HepG2 (cell line): ENCODE results near the gene ANKFY1. TPM values are rescaled to one million over a fixed set of nuclear protein-coding genes. Genes with fewer than 3 reads are reported as not detected.

Source experiments
- CCAR2 ChIP-seq: fragments of 200-400 bp; formaldehyde crosslinking; optimal IDR thresholded peaks from 2 replicates; pipeline ENCODE3; 2018; ENCODE audit warnings: low read depth, mild to moderate bottlenecking, low read length, moderate library complexity
- E2F1 ChIP-seq: sonication (generic); formaldehyde crosslinking; IDR thresholded peaks from 2 replicates; pipeline ENCODE4 v1.5.0; 2020; ENCODE audit warnings: missing genetic modification reagents
- ELF1 ChIP-seq: sonication (generic); formaldehyde crosslinking; IDR thresholded peaks from 2 replicates; pipeline ENCODE4 v1.4.0; 2020; ENCODE audit warnings: missing genetic modification reagents
- ETV6 ChIP-seq: sonication (generic); formaldehyde crosslinking; conservative IDR thresholded peaks from 2 replicates; pipeline ENCODE4 v1.4.0; 2020; ENCODE audit warnings: missing genetic modification reagents
- HNRNPLL ChIP-seq: fragments of 200-400 bp; formaldehyde crosslinking; IDR thresholded peaks from 2 replicates; pipeline ENCODE4 v1.6.1; 2017; ENCODE audit warnings: mild to moderate bottlenecking, low read depth, low read length; ENCODE audit not compliant: poor library complexity, severe bottlenecking
- JUN ChIP-seq: sonication (generic); formaldehyde crosslinking; IDR thresholded peaks from 2 replicates; pipeline ENCODE4 v1.4.0; 2020; ENCODE audit warnings: mild to moderate bottlenecking, missing genetic modification reagents
- KAT7 ChIP-seq: IDR thresholded peaks from 2 replicates; pipeline ENCODE4 v1.6.1; 2018; ENCODE audit warnings: borderline replicate concordance, missing compliant biosample characterization
- SOX6 ChIP-seq, 2 experiments: fragments of 450-650 bp in 1 of 2; sonication (generic) in 1 of 2; formaldehyde crosslinking in 1 of 2; IDR thresholded peaks; 2 replicates each; pipeline versions ENCODE4 v1.4.0 to v1.6.1; 2017 to 2020; ENCODE audit warnings: antibody characterized with exemption in 1 of 2, mild to moderate bottlenecking in 1 of 2, missing genetic modification reagents in 1 of 2
- THAP11 ChIP-seq: IDR thresholded peaks from 2 replicates; pipeline ENCODE4 v1.6.1; 2016; ENCODE audit warnings: missing biosample characterization, missing genetic modification reagents
- U2AF1 ChIP-seq: fragments of 200-400 bp; formaldehyde crosslinking; optimal IDR thresholded peaks from 2 replicates; pipeline ENCODE3; 2017; ENCODE audit warnings: mild to moderate bottlenecking, low read depth, low read length
- ZFP41 ChIP-seq: sonication (generic); formaldehyde crosslinking; IDR thresholded peaks from 2 replicates; pipeline ENCODE4 v1.4.0; 2020; ENCODE audit warnings: mild to moderate bottlenecking, missing genetic modification reagents, borderline replicate concordance
- ZNF10 ChIP-seq: sonication (generic); formaldehyde crosslinking; IDR thresholded peaks from 2 replicates; pipeline ENCODE4 v1.4.0; 2020; ENCODE audit warnings: mild to moderate bottlenecking, low read depth, missing genetic modification reagents, borderline replicate concordance
- ZNF205 ChIP-seq: IDR thresholded peaks from 2 replicates; pipeline ENCODE4 v1.6.1; 2018; ENCODE audit warnings: missing biosample characterization, missing genetic modification reagents
- ZNF207 ChIP-seq: fragments of 450-650 bp; IDR thresholded peaks from 2 replicates; pipeline ENCODE4 v1.6.1; 2016; ENCODE audit warnings: antibody characterized with exemption, borderline replicate concordance
- ZNF749 ChIP-seq: sonication (generic); formaldehyde crosslinking; IDR thresholded peaks from 2 replicates; pipeline ENCODE4 v1.8.0; 2022; ENCODE audit warnings: mild to moderate bottlenecking, missing genetic modification reagents, moderate library complexity, borderline replicate concordance
- polyA plus RNA-seq, 8 experiments: library from polyadenylated mRNA; depleted of rRNA in 3 of 8; stranded (reverse) in 7 of 8; unstranded in 1 of 8; fragments of >200 nt; fragmentation: Illumina TruSeq in 4 of 8; extraction: Trizol in 4 of 8; gene quantifications; 2 replicates each; pipeline versions ENCODE4 v1.2.1 to v1.2.3, GENCODE V29; 2011 to 2016; ENCODE audit warnings: low read depth in 4 of 8, missing spikeins in 1 of 8, mixed read lengths in 1 of 8; ENCODE audit not compliant: insufficient read depth in 1 of 8
- total RNA-seq, 5 experiments: library from RNA; depleted of rRNA; stranded (reverse); fragments of >200 nt; fragmentation: Illumina TruSeq; extraction: Trizol; gene quantifications; 2 replicates each; pipeline ENCODE4 v1.2.3, GENCODE V29; 2016; ENCODE audit warnings: low read depth in 1 of 5
- TF ChIP-seq, protein P1 (sequence below): sonication (generic); formaldehyde crosslinking; IDR thresholded peaks from 2 replicates; pipeline ENCODE4 v1.4.0; 2020; ENCODE audit warnings: missing genetic modification reagents
- TF ChIP-seq, protein P2 (sequence below): sonication (generic); formaldehyde crosslinking; IDR thresholded peaks from 2 replicates; pipeline ENCODE4 v1.5.0; 2020; ENCODE audit warnings: missing genetic modification reagents
- TF ChIP-seq, protein P3 (sequence below): sonication (generic); formaldehyde crosslinking; IDR thresholded peaks from 2 replicates; pipeline ENCODE4 v1.4.0; 2020; ENCODE audit warnings: mild to moderate bottlenecking, missing genetic modification reagents
- TF ChIP-seq, protein P4 (sequence below): IDR thresholded peaks from 2 replicates; pipeline ENCODE4 v1.6.1; 2012; ENCODE audit warnings: low read length, improper control_type of control experiment

Gene ANKFY1
- total and polyA plus RNA-seq, 2 of the 13 experiments (the other 11 are each of a cell fraction or from before 2014, with no cell fraction given): 11.9 to 16.8 TPM

DNA sequence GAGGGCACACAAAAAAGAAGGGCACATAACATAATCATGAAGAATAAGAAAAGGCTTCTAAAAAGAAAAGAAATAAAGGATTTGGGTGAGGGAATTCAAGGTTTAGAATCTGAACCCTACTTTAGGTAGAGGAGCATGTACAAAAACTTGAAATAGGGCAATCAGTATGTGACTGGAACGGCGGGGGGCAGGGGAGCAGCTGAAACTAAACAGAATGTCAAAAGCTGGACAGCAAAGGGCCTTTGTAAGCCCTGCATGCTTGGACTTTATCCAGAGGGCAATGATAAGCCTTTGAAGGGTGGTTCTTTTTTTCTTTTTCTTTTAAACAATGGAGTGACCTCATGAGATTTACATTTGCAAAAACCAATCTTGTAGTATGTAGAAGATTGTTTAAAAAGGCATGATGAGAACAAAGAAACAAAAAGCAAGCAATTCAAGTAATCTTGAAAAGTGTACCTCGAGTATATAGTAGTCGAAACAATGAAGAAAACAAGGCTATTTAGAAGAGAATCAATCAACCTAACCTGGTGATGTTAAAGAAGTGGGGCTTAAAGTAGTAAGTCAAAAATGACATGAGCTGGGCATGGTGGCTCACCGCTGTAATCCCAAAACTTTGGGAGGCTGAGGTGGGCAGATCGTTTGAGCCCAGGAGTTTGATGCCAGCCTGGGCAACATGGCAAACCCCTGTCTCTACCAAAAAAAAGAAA, 46.7 kb upstream of the ANKFY1 start (continued):
- TF ChIP-seq, protein P1, sequence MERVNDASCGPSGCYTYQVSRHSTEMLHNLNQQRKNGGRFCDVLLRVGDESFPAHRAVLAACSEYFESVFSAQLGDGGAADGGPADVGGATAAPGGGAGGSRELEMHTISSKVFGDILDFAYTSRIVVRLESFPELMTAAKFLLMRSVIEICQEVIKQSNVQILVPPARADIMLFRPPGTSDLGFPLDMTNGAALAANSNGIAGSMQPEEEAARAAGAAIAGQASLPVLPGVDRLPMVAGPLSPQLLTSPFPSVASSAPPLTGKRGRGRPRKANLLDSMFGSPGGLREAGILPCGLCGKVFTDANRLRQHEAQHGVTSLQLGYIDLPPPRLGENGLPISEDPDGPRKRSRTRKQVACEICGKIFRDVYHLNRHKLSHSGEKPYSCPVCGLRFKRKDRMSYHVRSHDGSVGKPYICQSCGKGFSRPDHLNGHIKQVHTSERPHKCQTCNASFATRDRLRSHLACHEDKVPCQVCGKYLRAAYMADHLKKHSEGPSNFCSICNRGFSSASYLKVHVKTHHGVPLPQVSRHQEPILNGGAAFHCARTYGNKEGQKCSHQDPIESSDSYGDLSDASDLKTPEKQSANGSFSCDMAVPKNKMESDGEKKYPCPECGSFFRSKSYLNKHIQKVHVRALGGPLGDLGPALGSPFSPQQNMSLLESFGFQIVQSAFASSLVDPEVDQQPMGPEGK (CRISPR knock-in tag): peak; percentile 74
- TF ChIP-seq SOX6 (IDR thresholded peaks at IDR 0.05) (no peak), SOX6 (CRISPR knock-in tag; IDR thresholded peaks at IDR 0.05) (peak; percentile 100), ZNF10 (CRISPR knock-in tag) (no peak), ELF1 (CRISPR knock-in tag) (no peak), ZFP41 (no peak), ZNF205 (CRISPR knock-in tag) (0 out of 2 replicates have a peak, but pooled peaks have one; percentile 29), KAT7 (CRISPR knock-in tag) (no peak), CCAR2 (no peak), U2AF1 (no peak), THAP11 (CRISPR knock-in tag) (no peak), ETV6 (CRISPR knock-in tag) (no peak), ZNF207 (no peak), E2F1 (CRISPR knock-in tag) (no peak), HNRNPLL (no peak), ZNF749 (no peak), JUN (peak; percentile 50; the same call in 1 of the 2 replicates)
- TF ChIP-seq, protein P2, sequence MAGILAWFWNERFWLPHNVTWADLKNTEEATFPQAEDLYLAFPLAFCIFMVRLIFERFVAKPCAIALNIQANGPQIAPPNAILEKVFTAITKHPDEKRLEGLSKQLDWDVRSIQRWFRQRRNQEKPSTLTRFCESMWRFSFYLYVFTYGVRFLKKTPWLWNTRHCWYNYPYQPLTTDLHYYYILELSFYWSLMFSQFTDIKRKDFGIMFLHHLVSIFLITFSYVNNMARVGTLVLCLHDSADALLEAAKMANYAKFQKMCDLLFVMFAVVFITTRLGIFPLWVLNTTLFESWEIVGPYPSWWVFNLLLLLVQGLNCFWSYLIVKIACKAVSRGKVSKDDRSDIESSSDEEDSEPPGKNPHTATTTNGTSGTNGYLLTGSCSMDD: no peak
- TF ChIP-seq, protein P3, sequence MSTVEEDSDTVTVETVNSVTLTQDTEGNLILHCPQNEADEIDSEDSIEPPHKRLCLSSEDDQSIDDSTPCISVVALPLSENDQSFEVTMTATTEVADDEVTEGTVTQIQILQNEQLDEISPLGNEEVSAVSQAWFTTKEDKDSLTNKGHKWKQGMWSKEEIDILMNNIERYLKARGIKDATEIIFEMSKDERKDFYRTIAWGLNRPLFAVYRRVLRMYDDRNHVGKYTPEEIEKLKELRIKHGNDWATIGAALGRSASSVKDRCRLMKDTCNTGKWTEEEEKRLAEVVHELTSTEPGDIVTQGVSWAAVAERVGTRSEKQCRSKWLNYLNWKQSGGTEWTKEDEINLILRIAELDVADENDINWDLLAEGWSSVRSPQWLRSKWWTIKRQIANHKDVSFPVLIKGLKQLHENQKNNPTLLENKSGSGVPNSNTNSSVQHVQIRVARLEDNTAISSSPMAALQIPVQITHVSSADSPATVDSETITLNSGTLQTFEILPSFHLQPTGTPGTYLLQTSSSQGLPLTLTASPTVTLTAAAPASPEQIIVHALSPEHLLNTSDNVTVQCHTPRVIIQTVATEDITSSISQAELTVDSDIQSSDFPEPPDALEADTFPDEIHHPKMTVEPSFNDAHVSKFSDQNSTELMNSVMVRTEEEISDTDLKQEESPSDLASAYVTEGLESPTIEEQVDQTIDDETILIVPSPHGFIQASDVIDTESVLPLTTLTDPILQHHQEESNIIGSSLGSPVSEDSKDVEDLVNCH (CRISPR knock-in tag): no peak
- TF ChIP-seq, protein P4, sequence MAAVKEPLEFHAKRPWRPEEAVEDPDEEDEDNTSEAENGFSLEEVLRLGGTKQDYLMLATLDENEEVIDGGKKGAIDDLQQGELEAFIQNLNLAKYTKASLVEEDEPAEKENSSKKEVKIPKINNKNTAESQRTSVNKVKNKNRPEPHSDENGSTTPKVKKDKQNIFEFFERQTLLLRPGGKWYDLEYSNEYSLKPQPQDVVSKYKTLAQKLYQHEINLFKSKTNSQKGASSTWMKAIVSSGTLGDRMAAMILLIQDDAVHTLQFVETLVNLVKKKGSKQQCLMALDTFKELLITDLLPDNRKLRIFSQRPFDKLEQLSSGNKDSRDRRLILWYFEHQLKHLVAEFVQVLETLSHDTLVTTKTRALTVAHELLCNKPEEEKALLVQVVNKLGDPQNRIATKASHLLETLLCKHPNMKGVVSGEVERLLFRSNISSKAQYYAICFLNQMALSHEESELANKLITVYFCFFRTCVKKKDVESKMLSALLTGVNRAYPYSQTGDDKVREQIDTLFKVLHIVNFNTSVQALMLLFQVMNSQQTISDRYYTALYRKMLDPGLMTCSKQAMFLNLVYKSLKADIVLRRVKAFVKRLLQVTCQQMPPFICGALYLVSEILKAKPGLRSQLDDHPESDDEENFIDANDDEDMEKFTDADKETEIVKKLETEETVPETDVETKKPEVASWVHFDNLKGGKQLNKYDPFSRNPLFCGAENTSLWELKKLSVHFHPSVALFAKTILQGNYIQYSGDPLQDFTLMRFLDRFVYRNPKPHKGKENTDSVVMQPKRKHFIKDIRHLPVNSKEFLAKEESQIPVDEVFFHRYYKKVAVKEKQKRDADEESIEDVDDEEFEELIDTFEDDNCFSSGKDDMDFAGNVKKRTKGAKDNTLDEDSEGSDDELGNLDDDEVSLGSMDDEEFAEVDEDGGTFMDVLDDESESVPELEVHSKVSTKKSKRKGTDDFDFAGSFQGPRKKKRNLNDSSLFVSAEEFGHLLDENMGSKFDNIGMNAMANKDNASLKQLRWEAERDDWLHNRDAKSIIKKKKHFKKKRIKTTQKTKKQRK: no peak
